Left forelimb (tissue), 1 donor: Measurements from ENCODE around the gene INHBB.
"Not testable (repeated sequence)": the region's sequence is repeated elsewhere in the genome, so short reads cannot be mapped to it uniquely, and the experiment has no call there.

Experiments
- DNase-seq: peaks from one replicate; pipeline ENCODE4 v3.0.0-alpha.2; 2018; ENCODE audit warnings: low spot score

INHBB gene

DNA sequence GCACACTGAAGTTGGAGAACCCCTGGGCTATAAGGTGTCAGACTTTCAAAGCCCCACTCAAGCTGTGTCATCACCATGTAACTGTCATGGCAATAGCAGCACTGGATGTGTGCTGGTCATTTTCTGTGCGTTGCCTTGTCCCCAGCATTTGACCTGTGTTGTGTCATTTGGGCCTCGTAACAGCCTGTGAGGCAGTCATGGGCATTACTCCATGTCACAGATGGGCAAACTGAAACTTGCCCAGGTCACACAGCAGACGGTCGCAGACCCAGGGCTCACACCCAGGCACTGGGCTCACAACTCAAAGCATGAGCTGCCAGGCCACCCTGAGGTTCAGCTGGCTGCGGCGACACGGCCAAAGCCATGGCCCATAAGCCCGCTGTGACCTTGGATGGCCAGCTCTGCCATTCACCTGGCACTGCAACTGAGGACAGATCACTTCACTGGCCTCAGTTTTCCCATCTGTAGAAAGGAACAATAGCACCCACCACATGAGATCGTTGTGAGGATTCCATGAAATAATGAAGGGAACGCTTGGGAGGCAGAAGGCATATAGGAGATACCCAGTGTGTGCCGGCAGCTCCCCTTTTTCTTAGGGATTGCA lies 36.7 kb downstream of the INHBB start:
- DNase-seq = no peak

DNA sequence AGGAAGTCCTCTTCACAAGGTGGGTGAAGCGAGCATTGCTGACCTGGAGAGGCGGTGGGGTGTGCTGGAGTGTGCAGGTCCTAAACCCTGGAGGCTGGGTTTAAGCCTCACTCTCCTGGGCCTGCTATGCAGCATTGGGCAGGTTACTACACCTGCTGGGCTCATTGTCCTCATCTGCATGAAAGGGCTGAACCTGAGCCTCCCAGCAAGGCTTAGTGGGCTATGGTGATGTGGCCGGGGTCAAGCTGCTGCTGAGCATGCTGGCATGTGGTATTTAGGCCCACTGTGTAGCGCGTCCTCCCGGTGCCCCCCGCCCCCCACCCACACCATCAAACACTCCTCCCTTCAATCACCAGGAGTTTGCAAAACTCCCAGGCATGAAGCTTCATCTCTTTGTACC lies 37.3 kb downstream of the INHBB start:
- DNase-seq = no peak

DNA sequence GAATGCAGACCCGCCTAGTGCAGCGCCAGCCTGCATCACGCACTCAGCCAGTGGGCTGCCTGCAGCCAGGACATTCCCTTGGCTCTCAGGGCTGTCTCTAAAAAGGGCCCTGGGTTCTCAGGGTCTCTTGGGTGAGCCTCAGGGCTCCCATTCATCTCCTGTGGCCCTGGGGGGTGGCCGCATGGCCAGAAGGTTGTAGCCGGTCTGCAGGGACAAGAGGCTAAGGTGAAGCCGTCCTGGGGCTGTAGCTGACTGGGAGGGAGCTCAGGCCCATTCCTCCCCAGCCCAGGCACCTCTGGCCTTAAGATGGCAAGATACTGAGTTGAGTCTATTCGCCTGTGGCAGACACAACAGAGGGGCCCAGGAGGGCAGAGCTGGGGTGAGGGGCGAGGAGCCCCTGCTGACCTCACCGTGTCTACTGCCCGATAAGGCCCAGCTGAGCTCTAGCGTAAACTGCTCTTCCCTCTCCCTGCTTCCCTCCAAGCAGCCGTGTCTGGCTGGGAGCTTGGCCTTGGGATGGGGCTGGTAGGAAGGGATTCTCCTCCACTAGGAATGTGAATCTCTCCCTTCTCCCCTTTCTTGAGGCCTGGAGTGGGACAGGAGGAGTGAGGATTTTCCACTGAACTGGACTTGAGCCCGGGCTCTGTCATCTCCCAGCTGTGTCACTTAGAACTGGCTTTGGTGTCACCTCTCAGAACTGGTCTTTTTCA lies 37.9 kb downstream of the INHBB start:
- no peak for DNase-seq

DNA sequence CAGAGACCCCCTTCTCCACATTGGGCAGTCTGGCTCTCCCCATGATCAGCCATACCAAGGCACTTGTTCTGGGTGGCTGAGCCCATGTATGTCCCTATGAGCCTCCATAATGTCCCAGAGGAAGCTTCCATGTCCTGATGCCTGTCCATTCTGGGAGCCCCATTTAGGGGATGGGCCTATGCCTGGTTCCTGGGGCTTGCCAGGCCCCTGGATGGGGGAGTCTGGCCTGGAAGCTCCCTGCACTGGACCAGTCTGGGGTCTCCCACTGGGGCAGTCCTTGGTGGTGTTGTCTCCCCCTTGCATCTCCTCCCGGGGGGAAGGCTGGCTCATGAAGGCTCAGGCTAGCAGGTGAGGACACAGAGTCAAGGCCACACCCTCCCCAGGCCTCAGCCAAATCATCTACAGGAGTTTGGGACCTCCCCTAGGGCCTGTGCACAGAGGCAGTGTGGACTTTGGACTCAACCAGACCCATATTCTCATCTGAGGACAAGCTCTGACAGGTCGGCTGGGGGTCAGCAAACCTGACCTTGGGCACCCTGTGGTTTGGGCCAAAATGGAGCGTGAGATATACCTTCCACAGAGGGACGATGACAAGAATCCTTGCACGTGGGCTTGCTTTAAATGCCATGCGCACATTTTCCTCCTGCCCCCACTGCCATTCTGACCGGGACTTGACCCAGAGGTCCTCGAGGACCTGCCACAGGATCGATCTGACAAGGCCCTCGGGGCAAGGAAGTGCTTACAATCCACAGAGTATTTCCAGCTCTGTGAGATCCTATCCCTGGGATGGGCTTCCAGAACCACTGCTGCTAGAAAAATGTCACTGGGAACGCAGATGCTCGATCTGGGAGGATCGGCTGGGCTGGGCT lies 38.8 kb downstream of the INHBB start:
- DNase-seq = no peak

DNA sequence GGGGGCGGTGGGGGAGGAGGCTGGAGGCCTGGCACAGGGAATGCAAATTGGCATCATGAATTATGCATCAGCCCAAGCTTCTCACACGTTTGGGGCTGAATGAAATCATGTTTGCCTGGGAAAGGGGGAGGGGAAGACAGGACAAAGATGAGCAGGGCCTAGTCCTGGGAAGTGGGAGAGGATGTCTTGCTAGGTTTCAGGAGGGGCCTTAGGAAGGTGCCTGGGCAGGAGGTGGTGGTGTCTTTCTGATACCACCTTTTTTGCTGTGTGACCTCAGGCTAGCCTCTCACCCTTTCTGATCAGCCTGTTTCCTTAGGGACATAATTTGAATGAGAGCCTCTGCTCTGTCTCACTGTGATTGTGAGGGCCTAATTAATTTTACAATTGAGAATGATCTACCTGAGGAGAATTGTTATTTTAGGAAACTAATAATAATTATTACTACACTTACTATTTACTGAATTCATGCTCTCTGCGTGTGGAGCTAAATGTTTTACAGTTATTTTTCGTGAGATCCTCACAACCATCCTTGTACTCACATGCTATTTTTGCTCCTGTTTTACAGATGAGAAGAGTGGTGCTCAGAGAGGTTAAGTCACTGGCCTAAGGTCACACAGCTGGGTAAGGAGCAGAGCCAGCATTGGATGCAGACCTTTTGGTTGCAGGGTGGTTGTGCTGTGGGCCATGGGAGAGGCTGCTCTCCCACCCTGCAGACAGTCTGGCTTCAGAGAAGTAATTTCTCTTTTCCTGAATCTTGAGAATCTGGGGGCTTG lies 39.6 kb downstream of the INHBB start:
- no peak for DNase-seq

DNA sequence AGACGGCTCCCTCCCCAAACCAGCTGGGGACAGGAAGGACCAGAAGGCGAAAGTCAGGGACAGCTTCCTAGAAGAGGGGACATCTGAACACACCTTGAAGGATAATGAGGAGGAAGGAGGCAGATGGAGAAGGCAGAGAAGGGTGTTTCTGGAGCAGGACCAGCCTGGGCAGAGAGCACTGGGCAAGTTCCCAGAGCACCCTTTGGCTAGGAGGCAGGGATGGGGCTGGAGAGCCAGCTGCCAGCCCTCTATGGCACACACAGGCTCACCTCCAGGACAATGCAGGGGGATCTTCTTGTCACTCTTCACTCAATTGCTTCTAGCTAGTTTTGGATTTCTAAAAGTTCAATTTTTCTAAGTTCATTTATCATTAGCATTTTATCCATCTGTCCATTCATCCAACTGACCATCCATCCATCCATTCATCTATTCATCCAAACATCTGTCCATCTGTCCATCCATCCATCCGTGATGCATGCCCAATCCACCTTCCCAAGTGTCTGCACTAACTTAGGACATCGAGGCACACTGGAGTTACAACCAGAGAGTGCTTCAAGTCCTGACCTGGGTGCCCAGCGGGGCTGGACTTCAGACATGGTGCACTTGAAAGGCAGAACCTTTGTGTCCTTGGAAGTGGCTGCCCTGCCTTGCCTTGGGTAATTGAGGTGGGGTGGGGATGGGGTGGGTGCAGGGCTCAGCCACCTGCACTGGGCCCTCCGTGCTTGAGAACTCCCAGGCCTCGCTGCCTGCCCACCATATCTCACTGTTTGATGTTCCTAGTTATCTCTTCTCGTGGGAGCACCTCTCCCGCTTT lies 42.5 kb downstream of the INHBB start:
- no peak for DNase-seq

DNA sequence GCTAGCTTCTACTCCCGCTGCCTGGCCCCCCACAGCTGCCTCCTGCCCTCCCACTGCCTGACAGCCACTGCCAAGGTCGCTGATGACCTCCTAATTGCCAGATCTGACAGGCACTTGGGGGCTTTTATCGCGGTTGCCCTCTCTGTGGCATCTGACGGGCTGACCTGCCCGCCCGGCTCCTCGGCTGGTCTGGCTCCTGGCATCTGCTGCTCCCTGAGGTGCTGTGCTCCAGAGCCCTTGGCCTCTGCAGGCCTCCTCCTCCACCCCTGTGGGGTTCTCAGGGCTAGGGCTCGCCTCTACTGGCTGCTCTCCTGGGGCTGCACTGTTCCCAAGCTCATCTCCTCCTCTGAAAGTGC lies 43.1 kb downstream of the INHBB start:
- peak; percentile 40 for DNase-seq

DNA sequence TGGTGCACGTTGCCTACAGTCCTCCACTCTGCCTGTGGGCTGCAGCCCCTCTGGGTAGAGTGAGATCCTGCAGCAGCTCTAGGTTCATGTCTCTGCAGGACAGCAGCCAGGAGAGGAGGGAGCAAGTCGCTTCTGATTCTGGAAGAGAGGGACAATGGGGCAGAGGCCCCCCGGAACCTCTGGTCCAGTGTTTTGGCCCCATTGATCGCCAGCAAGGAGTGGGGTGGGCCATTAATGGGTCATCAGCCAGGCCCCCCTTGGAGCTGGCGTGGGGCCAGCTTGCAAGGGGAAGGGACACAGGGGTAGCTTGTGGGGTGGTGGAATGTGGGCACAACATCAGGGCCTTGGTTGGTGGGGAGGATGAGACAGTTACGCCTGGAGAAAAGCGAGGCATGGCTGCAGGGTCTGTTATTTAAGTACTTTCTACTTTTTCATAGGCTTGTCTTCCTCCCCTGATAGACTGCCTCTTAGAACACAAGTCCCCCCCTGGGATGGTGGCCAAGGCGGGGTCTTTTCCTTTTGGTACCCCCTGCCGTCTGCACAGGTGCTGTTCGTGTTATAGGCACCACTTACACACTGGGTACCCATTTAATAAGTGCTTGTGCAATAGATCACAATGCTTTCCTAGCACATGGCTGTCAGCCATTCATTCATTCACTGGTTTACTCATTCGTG lies 44.6 kb downstream of the INHBB start:
- DNase-seq = peak; percentile 34

DNA sequence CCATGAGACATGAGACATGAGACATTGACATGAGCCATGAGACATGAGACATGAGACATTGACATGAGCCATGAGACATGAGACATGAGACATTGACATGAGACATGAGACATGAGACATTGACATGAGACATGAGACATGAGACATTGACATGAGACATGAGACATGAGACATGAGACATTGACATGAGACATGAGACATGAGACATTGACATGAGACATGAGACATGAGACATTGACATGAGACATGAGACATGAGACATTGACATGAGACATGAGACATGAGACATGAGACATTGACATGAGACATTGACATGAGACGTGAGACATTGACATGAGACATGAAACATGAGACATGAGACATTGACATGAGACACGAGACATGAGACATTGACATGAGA lies 45.4 kb downstream of the INHBB start:
- not testable (repeated sequence) for DNase-seq

DNA sequence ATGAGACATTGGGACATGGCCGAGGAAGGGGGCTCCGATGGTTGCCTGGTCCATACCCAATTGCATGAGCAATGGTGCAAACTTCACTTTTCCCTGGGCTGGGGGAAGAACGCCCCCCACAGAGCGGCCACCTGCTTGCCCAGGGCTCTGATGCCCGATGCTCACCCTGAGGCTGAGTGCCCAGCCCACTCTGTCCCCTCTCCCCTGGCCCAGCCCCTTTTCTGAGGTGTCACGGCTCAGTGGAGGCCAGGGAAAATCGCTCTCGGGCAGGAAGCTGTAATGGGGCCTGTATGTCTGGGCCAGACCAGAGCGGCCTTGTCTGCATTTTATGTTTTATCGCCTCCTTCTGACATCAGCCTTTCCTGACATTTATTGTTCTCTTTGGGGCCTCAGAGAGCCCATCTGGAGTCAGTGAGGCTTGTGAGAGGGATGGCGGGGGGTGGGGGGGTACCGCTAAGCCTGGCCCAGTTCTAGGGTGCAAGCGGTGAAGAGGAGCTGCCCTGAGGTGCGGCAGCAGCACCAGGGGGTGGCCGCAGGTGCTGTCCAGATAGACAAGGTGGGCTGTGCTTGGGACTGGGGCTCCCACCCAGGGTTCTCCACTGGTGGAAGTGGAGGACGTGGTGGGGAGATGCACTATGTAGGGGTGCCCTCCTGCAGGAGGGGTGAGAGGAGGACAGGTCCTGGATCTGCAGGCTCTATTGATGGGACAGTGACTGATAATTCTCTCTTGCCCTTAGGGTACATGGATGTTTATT lies 46.2 kb downstream of the INHBB start:
- peak; percentile 42 for DNase-seq

DNA sequence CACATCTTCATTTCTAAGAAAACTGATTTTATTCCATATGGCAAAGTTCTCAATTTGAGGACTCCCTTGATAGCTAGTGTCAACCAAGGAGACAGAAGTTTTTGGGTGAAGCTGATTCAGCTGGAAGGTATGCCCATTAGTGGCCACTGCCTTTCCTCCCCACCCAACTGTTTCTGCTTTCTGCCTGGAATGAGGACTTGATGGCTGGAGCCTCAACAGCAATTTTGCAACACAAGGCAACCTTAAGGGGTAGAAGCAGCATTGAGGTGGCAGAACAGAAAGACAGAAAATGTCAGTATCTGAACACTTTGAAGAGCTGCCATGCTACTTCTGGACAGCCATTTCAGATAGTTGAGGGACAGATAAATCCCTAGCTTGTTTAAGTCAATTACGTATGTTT lies 47.0 kb downstream of the INHBB start:
- no peak for DNase-seq

DNA sequence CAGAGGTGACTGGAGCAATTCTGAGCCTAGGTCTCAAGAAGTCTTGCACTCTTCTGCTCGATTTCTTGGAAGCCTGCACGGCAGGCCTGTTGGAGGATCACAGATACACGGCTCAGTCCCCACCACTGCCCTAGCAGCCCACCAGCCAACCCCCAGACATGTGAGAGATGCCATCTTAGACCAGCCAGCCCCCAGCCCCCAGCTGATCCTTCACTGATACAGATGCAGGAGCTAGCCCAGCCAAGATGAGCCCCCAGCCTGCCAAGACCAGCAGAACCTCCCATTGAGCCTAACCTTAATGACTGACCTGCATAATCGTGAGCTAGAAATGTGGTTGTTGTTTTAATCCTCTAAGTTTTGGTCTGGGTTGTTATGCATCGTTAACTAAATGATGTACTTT lies 47.5 kb downstream of the INHBB start:
- peak; percentile 33 for DNase-seq

DNA sequence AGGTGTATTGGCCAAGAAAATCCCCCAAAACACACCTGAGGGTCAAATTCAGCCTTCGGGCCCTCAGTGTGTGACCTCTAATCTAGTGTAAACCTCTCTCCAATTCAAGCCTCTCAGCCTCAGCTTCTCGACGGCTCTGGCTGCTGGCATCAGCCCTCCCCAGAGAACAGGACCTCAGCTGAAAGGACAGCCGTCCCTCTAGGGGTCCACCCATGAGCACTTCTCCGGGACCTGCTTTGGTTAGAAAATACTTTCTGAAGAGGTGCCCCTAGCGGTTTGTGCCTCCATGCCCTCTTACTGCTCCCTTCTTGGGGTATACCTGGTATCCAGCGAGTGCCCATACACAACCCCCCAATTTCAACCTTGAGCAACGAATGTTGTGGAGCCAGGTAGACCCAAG lies 48.8 kb downstream of the INHBB start:
- peak; percentile 26 for DNase-seq

DNA sequence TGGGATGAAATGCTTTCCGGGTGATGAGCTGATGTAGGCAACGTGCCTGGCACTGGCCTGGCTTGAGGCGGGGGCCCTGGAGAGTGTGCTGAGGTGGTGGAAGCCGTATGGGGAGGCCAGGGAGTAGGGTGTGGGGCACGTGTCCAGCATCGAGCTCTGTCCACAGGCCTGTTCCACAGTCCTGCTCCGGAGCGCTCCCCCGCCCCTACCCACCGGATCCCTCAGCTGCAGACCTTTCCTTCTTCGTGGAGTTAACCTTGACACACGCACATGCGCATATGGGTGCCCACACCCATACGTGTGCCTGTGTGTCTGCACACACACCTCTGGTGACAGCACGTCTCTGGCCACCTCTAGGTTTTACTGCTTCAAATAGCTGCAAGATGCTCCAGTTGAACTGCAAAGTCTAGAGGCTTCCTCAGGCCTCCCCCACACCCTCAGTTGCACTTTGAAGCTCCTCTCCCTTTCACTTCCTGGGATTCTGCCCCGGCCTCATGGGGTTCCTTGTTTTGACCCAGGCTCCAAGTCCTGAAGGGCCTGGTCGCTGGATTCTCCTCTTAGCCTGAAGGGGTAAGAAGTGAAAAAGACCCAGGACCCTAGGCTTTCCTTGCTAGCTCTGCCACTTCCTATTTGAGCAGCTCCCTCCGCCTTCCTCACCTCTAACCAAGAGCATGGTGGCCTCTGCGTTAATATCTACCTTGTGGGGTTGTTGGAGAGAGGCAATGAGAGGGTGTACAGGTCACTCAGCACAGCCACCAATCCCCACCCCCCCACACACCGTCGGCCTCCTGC lies 49.5 kb downstream of the INHBB start:
- peak; percentile 51 for DNase-seq

DNA sequence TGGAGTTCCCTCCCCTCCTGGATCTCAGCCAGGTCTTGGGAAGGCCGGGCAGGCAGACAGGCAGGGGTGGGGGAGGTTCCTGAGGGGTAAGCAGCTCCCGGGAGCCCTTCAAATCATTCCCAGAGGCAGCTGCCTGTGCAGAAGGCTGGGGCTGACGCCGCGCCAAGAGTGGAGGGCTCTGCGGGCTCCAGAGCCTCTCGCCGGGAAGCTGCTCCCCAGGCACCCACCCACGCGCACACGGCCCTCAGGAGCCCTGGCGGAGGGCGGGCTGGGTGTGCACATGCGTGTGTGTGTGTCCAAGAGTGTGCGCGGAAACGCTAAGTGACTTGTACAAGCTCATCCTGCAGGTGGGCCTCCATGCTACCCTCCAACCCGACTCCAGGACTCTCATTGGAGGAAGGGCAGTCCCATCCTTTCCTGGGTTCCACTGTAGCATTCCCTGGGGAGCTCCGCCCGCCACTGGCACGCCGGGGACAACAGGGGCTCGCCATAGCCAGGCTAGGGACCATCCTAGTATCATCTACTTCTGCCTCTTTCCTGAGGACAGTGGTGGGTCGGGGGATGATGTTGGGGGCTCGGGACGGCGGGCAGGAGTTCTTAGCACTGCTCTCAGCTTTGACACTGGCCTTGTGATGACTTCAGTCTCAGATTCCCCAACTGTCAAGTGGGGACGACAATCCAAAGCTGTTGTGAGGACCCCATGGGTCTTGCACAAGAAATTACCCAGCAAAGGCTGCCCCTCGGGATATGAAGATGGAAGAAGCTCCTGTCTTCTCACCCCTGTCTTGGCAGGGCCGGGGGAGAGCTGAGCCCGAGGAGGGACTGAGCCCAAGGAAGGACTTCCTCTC lies 50.3 kb downstream of the INHBB start:
- DNase-seq = peak; percentile 36

DNA sequence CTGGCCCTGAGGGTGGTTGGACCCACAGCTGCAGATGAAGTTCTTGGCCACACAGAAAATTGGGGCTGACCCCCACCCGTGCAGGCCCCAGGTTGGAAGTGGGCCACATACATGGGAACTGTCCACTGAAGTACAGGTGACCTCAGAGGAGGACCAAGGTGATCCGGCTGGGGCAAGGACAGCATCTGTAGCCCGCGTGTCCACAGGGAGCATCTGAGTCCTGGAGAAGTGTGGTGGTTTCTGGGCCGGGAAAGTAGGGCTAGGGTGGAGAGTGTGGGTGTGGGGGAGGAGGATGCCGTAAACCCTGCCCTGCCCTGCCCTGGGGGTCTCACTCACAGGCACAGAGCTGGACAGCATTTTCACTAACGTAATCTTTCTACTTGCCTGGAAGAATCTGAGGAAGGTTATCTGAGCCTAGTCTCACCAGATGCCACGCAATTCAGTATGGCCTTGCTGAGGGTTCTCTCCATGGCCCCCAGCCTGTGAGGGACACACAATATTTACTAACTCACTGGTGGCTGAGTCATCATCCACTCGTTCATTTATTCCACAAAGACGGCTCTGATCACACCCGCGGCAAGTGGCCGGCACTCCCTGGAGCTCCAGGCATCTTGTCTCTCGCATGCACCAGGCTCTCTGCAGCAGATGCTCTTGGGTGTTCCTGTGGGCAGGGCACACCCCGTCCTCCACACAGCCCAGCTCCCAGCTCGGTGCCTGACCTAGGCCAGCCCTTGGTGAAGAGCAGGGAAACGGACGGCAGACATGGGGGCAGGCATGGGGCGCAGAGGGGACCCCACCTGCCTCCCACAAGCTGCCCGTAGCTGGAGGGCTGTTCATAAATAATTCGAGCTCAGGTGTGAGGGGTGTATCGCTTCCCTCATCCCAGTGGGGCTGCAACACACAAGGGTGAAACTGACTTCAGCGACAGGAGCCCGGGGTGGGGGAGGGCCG lies 51.2 kb downstream of the INHBB start:
- DNase-seq = peak; percentile 59
